AG04450 (cell line): ENCODE measurements around the gene AATF. TPM values are rescaled to one million over a fixed set of nuclear protein-coding genes. Genes with fewer than 3 reads are reported as not detected.

ENCODE experiments used
- CTCF ChIA-PET: fragments of 300-600, 350-600 bp; formaldehyde crosslinking; extraction: SDS; loops from one replicate; lab custom pipeline; 2022; ENCODE audit warnings: antibody characterized with exemption, inconsistent platforms; lab: Charles Lee
- POLR2A ChIA-PET: fragments of 350-600 bp; formaldehyde crosslinking; extraction: SDS; loops from one replicate; lab custom pipeline; 2021; ENCODE audit warnings: antibody characterized with exemption, inconsistent platforms; lab: Yijun Ruan, JAX
- DNase-seq: peaks from one replicate; pipeline ENCODE4 v3.0.0-alpha.2; 2011; ENCODE audit warnings: low read depth, low spot score
- H3K27ac ChIP-seq: one replicate; pipeline ENCODE4 v1.5.1; 2012; ENCODE audit warnings: low read depth, low read length, control low read depth
- H3K27me3 ChIP-seq: one replicate; pipeline ENCODE4 v1.6.0; 2012; ENCODE audit warnings: low read length; ENCODE audit not compliant: control insufficient read depth, insufficient read depth
- H3K4me3 ChIP-seq: 2 replicates; pipeline ENCODE4 v1.5.1; 2011; ENCODE audit warnings: mild to moderate bottlenecking, low read depth, low read length, control low read depth
- H3K9me3 ChIP-seq: 2 replicates; pipeline ENCODE4 v1.5.1; 2012; ENCODE audit warnings: low read length; ENCODE audit not compliant: control insufficient read depth, insufficient read depth
- CTCF ChIP-seq: IDR thresholded peaks from 2 replicates; pipeline ENCODE4 v1.5.1; 2011; ENCODE audit warnings: low read depth, low read length, control low read depth, inconsistent platforms
- polyA plus RNA-seq: library from polyadenylated mRNA; depleted of rRNA; stranded (reverse); fragments of >200 nt; gene quantifications from 2 replicates; pipeline ENCODE4 v1.2.3, GENCODE V29; 2011

The AATF gene
- polyA plus RNA-seq, 1 experiment = 16.6 TPM

- Histone ChIP-seq H3K27ac (no peak overlapping the region), H3K27me3 (no peaks in the 10 kb centered on the region), H3K9me3 (no peaks in the 10 kb centered on the region), H3K4me3 (no peak overlapping the region)
- POLR2A ChIA-PET = no interaction called here
- DNase-seq = no peak
- CTCF ChIA-PET = interaction anchor here (1.3 kb wide), 1 partner anchor 21 kb away, joined by 3 read pairs; no protein-coding TSS in a partner anchor
- TF ChIP-seq CTCF = no peak
Measured at GRCh38 chr17:37026531-37026869, 77.7 kb downstream of the AATF start.

GRCh38 chr17:37028040-37028439 lies 79.3 kb downstream of the AATF start:
- ChIA-PET CTCF (interaction anchor here (1.0 to 1.6 kb wide), 2 partner anchors 19 to 49 kb away, joined by 3 to 7 read pairs; no protein-coding TSS in a partner anchor), POLR2A (interaction anchor here (0.6 kb wide), 1 partner anchor 25 kb away, joined by 3 read pairs; no protein-coding TSS in a partner anchor)
- Histone ChIP-seq H3K4me3 (no peak overlapping the region), H3K9me3 (no peaks in the 10 kb centered on the region), H3K27me3 (no peaks in the 10 kb centered on the region), H3K27ac (no peak overlapping the region)
- no peak for TF ChIP-seq CTCF
- no peak for DNase-seq

- no peaks in the 10 kb centered on the region for H3K9me3 ChIP-seq
- H3K4me3 ChIP-seq = no peak overlapping the region
- no peaks in the 10 kb centered on the region for H3K27me3 ChIP-seq
- no peak overlapping the region for H3K27ac ChIP-seq
- ChIA-PET CTCF (interaction anchor here (1.2 kb wide), 1 partner anchor 16 kb away, joined by 3 read pairs; no protein-coding TSS in a partner anchor), POLR2A (no interaction called here)
- no peak for DNase-seq
- TF ChIP-seq CTCF = no peak
Measured at GRCh38 chr17:37031493-37032083, 82.8 kb downstream of the AATF start.

GRCh38 chr17:37037590-37038155 lies 88.9 kb downstream of the AATF start:
- Histone ChIP-seq H3K27me3 (no peaks in the 10 kb centered on the region), H3K27ac (no peak overlapping the region), H3K9me3 (no peaks in the 10 kb centered on the region), H3K4me3 (no peak overlapping the region)
- CTCF ChIA-PET = interaction anchor here (2.8 kb wide), 1 partner anchor 10 kb away, joined by 24 read pairs; no protein-coding TSS in a partner anchor
- POLR2A ChIA-PET = no interaction called here
- no peak for TF ChIP-seq CTCF
- no peak for DNase-seq

- ChIA-PET CTCF (interaction anchor here (2.8 kb wide), 1 partner anchor 8 kb away, joined by 24 read pairs; no protein-coding TSS in a partner anchor), POLR2A (no interaction called here)
- no peak for TF ChIP-seq CTCF
Measured at GRCh38 chr17:37039269-37039668, 90.5 kb downstream of the AATF start.

More at GRCh38 chr17:37039269-37039668, 90.5 kb downstream of the AATF start:
- Histone ChIP-seq H3K27ac (no peak overlapping the region), H3K9me3 (no peaks in the 10 kb centered on the region), H3K4me3 (no peak overlapping the region), H3K27me3 (no peaks in the 10 kb centered on the region)
- no peak for DNase-seq
